Measurements from ENCODE around the gene SCN4B. TPM values are rescaled to one million over a fixed set of nuclear protein-coding genes. Genes with fewer than 3 reads are reported as not detected.

SCN4B gene
- total and polyA plus RNA-seq, 4 donors = 0.05 to 0.67 (median 0.42) TPM; not detected in 1

DNA sequence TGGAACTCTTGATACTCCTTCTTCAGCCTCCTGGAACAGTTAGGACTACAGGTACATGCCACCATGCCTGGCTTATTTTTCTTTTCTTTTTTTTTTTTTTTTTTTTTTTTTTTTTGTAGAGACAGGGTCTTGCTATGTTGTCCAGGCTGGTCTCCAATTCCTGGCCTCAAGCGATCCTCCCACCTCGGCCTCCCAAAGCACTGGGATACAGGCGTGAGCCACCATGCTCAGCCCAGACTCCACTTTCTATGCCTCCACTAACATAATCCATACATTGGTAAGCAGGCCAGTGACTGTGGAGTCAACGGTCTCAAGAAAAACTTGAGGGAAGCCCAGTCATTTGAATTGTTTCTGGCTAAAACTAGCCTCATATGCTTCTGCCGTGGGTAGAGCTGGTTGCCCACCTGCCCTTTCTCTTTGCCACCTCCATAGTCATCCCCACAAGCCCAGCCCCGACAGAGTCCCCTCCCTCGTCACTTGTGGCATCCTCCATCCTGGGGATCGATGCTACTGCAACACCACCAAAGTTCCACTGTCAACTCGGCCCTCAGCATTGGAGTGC is 21.5 kb upstream of the SCN4B start:
- WGBS = 91% methylated on average over 9 of the region's 9 CpGs
- no peaks in the 10 kb centered on the region for H3K27me3 ChIP-seq (ENCODE audit: control insufficient read depth in 4 of 4, insufficient read depth in 4 of 4, low read length in 3 of 4)
- TF ChIP-seq HNF4G (IDR thresholded peaks at IDR 0.05) (no peak), EGR1 (IDR thresholded peaks at IDR 0.05; ENCODE audit: low read depth in 2 of 2) (no peak), SP1 (IDR thresholded peaks at IDR 0.05) (no peak)
- TF ChIP-seq, protein P1, sequence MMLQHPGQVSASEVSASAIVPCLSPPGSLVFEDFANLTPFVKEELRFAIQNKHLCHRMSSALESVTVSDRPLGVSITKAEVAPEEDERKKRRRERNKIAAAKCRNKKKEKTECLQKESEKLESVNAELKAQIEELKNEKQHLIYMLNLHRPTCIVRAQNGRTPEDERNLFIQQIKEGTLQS (IDR thresholded peaks at IDR 0.05) = no peak
- TF ChIP-seq, protein P2, sequence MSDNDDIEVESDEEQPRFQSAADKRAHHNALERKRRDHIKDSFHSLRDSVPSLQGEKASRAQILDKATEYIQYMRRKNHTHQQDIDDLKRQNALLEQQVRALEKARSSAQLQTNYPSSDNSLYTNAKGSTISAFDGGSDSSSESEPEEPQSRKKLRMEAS (IDR thresholded peaks at IDR 0.05) = no peak
- no peak overlapping the region for H3K9ac ChIP-seq (ENCODE audit: low read depth in 1 of 2, low read length in 2 of 2)
- DNase-seq (ENCODE audit: low spot score) = no peak
- peaks cover 0 to 10% (median 5%) of the 10 kb centered on the region in 4 donors for H3K4me1 ChIP-seq (ENCODE audit: control insufficient read depth in 4 of 4, insufficient read depth in 4 of 4, low read length in 3 of 4)
- no peaks in the 10 kb centered on the region for H3K9me3 ChIP-seq (ENCODE audit: control insufficient read depth in 4 of 4, low read length in 3 of 4)
- H3K4me3 ChIP-seq (ENCODE audit: low read depth in 1 of 3, low read length in 3 of 3) = no peak overlapping the region
- no peaks in the 10 kb centered on the region for H3K36me3 ChIP-seq (ENCODE audit: control insufficient read depth in 4 of 4, insufficient read depth in 3 of 4, low read depth in 1 of 4, low read length in 3 of 4)
- no peak overlapping the region for H3K27ac ChIP-seq (ENCODE audit: low read depth in 1 of 2, low read length in 2 of 2)

GRCh38 chr11:118172356-118172755 is 19.7 kb upstream of the SCN4B start:
- no peak for DNase-seq (ENCODE audit: low spot score)
- H3K36me3 ChIP-seq (ENCODE audit: control insufficient read depth in 4 of 4, insufficient read depth in 3 of 4, low read depth in 1 of 4, low read length in 3 of 4) = no peaks in the 10 kb centered on the region
- H3K4me1 ChIP-seq (ENCODE audit: control insufficient read depth in 4 of 4, insufficient read depth in 4 of 4, low read length in 3 of 4) = peaks cover 0 to 10% (median 5%) of the 10 kb centered on the region in 4 donors
- no peak overlapping the region for H3K9ac ChIP-seq (ENCODE audit: low read depth in 1 of 2, low read length in 2 of 2)
- WGBS = 93% methylated on average over 9 of the region's 9 CpGs
- no peak overlapping the region for H3K27ac ChIP-seq (ENCODE audit: low read depth in 1 of 2, low read length in 2 of 2)
- H3K27me3 ChIP-seq (ENCODE audit: control insufficient read depth in 4 of 4, insufficient read depth in 4 of 4, low read length in 3 of 4) = no peaks in the 10 kb centered on the region
- H3K9me3 ChIP-seq (ENCODE audit: control insufficient read depth in 4 of 4, low read length in 3 of 4) = no peaks in the 10 kb centered on the region
- H3K4me3 ChIP-seq (ENCODE audit: low read depth in 1 of 3, low read length in 3 of 3) = no peak overlapping the region
- TF ChIP-seq YY1 (IDR thresholded peaks at IDR 0.05) = no peak
- no peak for TF ChIP-seq EGR1 (IDR thresholded peaks at IDR 0.05; ENCODE audit: low read depth in 2 of 2)
- no peak for TF ChIP-seq HNF4A (conservative IDR thresholded peaks at IDR 0.05)
- no peak for TF ChIP-seq ZBTB33 (IDR thresholded peaks at IDR 0.05)
- TF ChIP-seq FOXA1 (IDR thresholded peaks at IDR 0.05) = no peak
- TF ChIP-seq, protein P3, sequence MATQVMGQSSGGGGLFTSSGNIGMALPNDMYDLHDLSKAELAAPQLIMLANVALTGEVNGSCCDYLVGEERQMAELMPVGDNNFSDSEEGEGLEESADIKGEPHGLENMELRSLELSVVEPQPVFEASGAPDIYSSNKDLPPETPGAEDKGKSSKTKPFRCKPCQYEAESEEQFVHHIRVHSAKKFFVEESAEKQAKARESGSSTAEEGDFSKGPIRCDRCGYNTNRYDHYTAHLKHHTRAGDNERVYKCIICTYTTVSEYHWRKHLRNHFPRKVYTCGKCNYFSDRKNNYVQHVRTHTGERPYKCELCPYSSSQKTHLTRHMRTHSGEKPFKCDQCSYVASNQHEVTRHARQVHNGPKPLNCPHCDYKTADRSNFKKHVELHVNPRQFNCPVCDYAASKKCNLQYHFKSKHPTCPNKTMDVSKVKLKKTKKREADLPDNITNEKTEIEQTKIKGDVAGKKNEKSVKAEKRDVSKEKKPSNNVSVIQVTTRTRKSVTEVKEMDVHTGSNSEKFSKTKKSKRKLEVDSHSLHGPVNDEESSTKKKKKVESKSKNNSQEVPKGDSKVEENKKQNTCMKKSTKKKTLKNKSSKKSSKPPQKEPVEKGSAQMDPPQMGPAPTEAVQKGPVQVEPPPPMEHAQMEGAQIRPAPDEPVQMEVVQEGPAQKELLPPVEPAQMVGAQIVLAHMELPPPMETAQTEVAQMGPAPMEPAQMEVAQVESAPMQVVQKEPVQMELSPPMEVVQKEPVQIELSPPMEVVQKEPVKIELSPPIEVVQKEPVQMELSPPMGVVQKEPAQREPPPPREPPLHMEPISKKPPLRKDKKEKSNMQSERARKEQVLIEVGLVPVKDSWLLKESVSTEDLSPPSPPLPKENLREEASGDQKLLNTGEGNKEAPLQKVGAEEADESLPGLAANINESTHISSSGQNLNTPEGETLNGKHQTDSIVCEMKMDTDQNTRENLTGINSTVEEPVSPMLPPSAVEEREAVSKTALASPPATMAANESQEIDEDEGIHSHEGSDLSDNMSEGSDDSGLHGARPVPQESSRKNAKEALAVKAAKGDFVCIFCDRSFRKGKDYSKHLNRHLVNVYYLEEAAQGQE (IDR thresholded peaks at IDR 0.05) = no peak
- TF ChIP-seq, protein P1 (IDR thresholded peaks at IDR 0.05) = no peak
